WTC11 (cell line): ENCODE results near the gene MRTFA. TPM values are rescaled to one million over a fixed set of nuclear protein-coding genes. Genes with fewer than 3 reads are reported as not detected.

Source experiments
- ATAC-seq: fragments of 200-7000 bp; cut with Tn5 transposase; 2 replicates; pipeline ENCODE4 v1.10.0; 2021; ENCODE audit warnings: mild to moderate bottlenecking, moderate library complexity
- CTCF ChIA-PET: fragments of 300-600 bp; sonication (Branson Sonifier 250); formaldehyde crosslinking; loops from one replicate; lab custom pipeline; 2021; ENCODE audit warnings: antibody characterized with exemption; lab: Charles Lee
- POLR2A ChIA-PET: fragments of 350-600 bp; sonication (Branson Sonifier 250); formaldehyde crosslinking; loops from one replicate; lab custom pipeline; 2021; ENCODE audit warnings: antibody characterized with exemption; lab: Charles Lee
- DNase-seq: peaks from one replicate; pipeline ENCODE4 v3.0.0; 2021; ENCODE audit warnings: low spot score
- H3K27ac Mint-ChIP-seq: 2 replicates; pipeline ENCODE4 v1.8.0; 2021; ENCODE audit warnings: mixed read lengths
- H3K27me3 Mint-ChIP-seq: 2 replicates; pipeline ENCODE4 v1.8.0; 2021; ENCODE audit warnings: low read depth, mild to moderate bottlenecking, moderate library complexity, mixed read lengths
- H3K36me3 Mint-ChIP-seq: 2 replicates; pipeline ENCODE4 v1.8.0; 2021; ENCODE audit warnings: mixed read lengths
- H3K4me1 Mint-ChIP-seq: 2 replicates; pipeline ENCODE4 v1.8.0; 2022; ENCODE audit warnings: mixed read lengths
- H3K4me3 Mint-ChIP-seq: 2 replicates; pipeline ENCODE4 v1.8.0; 2021; ENCODE audit warnings: mild to moderate bottlenecking, moderate library complexity, mixed read lengths
- H3K9me3 Mint-ChIP-seq: 2 replicates; pipeline ENCODE4 v1.8.0; 2021; ENCODE audit warnings: mixed read lengths
- AFF4 ChIP-seq: sonication (generic); formaldehyde crosslinking; IDR thresholded peaks from 2 replicates; pipeline ENCODE4 v1.8.1; 2023; ENCODE audit warnings: mild to moderate bottlenecking, missing genetic modification reagents, borderline replicate concordance
- CDX4 ChIP-seq: fragments of 250-450 bp; sonication (Bioruptor Pico); IDR thresholded peaks from 2 replicates; pipeline ENCODE4 v1.9.0; 2021; ENCODE audit warnings: moderate library complexity, mild to moderate bottlenecking, inconsistent platforms, borderline replicate concordance
- E2F1 ChIP-seq: sonication (generic); formaldehyde crosslinking; IDR thresholded peaks from 2 replicates; pipeline ENCODE4 v1.8.0; 2022; ENCODE audit warnings: mild to moderate bottlenecking, missing genetic modification reagents
- ESRRA ChIP-seq: sonication (generic); formaldehyde crosslinking; IDR thresholded peaks from 2 replicates; pipeline ENCODE4 v1.8.1; 2022; ENCODE audit warnings: mild to moderate bottlenecking, missing genetic modification reagents, borderline replicate concordance
- ETV6 ChIP-seq: sonication (generic); formaldehyde crosslinking; IDR thresholded peaks from 2 replicates; pipeline ENCODE4 v1.8.1; 2022; ENCODE audit warnings: mild to moderate bottlenecking, missing genetic modification reagents
- FOXP4 ChIP-seq: sonication (generic); formaldehyde crosslinking; IDR thresholded peaks from 2 replicates; pipeline ENCODE4 v1.8.0; 2022; ENCODE audit warnings: mild to moderate bottlenecking, missing genetic modification reagents
- GRHL2 ChIP-seq: fragments of 250-450 bp; sonication (Bioruptor Pico); IDR thresholded peaks from 2 replicates; pipeline ENCODE4 v1.8.0; 2022; ENCODE audit warnings: mild to moderate bottlenecking, moderate library complexity; ENCODE audit not compliant: insufficient replicate concordance, severe bottlenecking
- GTF2I ChIP-seq: fragments of 250-450 bp; sonication (Bioruptor Pico); conservative IDR thresholded peaks from 2 replicates; pipeline ENCODE4 v1.4.0; 2021; ENCODE audit warnings: mild to moderate bottlenecking
- IRF1 ChIP-seq: sonication (generic); formaldehyde crosslinking; IDR thresholded peaks from 2 replicates; pipeline ENCODE4 v1.8.0; 2023; ENCODE audit warnings: missing genetic modification reagents
- NFYB ChIP-seq: sonication (generic); formaldehyde crosslinking; conservative IDR thresholded peaks from 2 replicates; pipeline ENCODE4 v1.8.0; 2022; ENCODE audit warnings: low read depth, missing genetic modification reagents
- TEAD1 ChIP-seq: sonication (generic); formaldehyde crosslinking; IDR thresholded peaks from 2 replicates; pipeline ENCODE4 v1.8.0; 2022; ENCODE audit warnings: mild to moderate bottlenecking, missing genetic modification reagents
- ZNF121 ChIP-seq: sonication (generic); formaldehyde crosslinking; IDR thresholded peaks from 2 replicates; pipeline ENCODE4 v1.8.0; 2023; ENCODE audit warnings: missing genetic modification reagents
- ZNF219 ChIP-seq: sonication (generic); formaldehyde crosslinking; IDR thresholded peaks from 2 replicates; pipeline ENCODE4 v1.8.0; 2023; ENCODE audit warnings: missing genetic modification reagents, mild to moderate bottlenecking, borderline replicate concordance
- total RNA-seq: library from RNA; stranded (reverse); gene quantifications from 3 replicates; pipeline ENCODE4 v1.2.3, GENCODE V29; 2021

Gene MRTFA
- total RNA-seq, 1 experiment from 2014 or later: 48.4 TPM

- no peak for TF ChIP-seq CDX4 (CRISPR knock-in tag)
- no peak for TF ChIP-seq ETV6 (CRISPR knock-in tag)
- no peak for TF ChIP-seq ZNF219 (CRISPR knock-in tag)
- no peak for TF ChIP-seq ESRRA
- TF ChIP-seq TEAD1 (CRISPR knock-in tag): no peak
- TF ChIP-seq ZNF121 (CRISPR knock-in tag): no peak
- TF ChIP-seq GTF2I (CRISPR knock-in tag): no peak
- no peak for TF ChIP-seq NFYB
Observed at GRCh38 chr22:40582063-40582462, 54.5 kb downstream of the MRTFA start (continued).

DNA sequence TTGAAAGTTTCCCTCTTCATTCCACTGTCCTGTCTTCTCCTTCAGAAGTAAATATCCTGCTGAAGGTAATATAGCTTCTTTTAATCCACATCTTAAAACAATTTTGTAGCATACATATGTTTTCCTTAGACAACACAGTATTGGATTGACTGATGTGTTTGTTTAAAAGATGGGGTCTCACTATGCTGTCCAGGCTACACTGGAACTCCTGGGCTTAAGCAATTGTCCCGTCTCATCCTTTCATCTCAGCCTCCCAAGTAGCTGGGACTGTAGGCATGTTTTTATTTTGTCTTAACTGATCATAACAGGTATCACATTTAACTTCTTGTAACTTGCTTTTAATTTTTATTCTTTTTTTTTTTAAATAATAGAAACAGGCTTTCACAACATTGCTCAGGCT is 55.9 kb downstream of the MRTFA start:
- CTCF ChIA-PET: no interaction called here

GRCh38 chr22:40578171-40578570 is 58.3 kb downstream of the MRTFA start:
- H3K4me1 Mint-ChIP-seq: no peaks in the 10 kb centered on the region
- DNase-seq (no peak), ATAC-seq (no peak)
- TF ChIP-seq TEAD1 (CRISPR knock-in tag) (no peak), FOXP4 (CRISPR knock-in tag) (no peak), E2F1 (CRISPR knock-in tag) (no peak), GRHL2 (CRISPR knock-in tag) (no peak), AFF4 (CRISPR knock-in tag) (no peak)
- ChIA-PET CTCF (no interaction called here), POLR2A (interaction anchor here (0.7 kb wide), 1 partner anchor 448 kb away, joined by 4 read pairs; no protein-coding TSS in a partner anchor)
- no peaks in the 10 kb centered on the region for H3K27me3 Mint-ChIP-seq
- peak overlapping the region; percentile 32; the same call in 1 of the 2 replicates for H3K27ac Mint-ChIP-seq
- no peak overlapping the region for H3K4me3 Mint-ChIP-seq
- H3K9me3 Mint-ChIP-seq: peaks cover 12% of the 10 kb centered on the region
- peaks cover 13% of the 10 kb centered on the region for H3K36me3 Mint-ChIP-seq

More for the DNA sequence above, 55.9 kb downstream of the MRTFA start:
- H3K27me3 Mint-ChIP-seq: no peaks in the 10 kb centered on the region
- TF ChIP-seq ZNF121 (CRISPR knock-in tag): 0 out of 2 replicates have a peak, but pooled peaks have one; percentile 17
- no peak for TF ChIP-seq IRF1 (CRISPR knock-in tag)
- TF ChIP-seq, all 79 proteins: peak for 1
- POLR2A ChIA-PET: no interaction called here
- Mint-ChIP-seq H3K27ac (no peak overlapping the region), H3K4me3 (no peak overlapping the region), H3K36me3 (peaks cover 24% of the 10 kb centered on the region), H3K9me3 (peaks cover 24% of the 10 kb centered on the region), H3K4me1 (no peaks in the 10 kb centered on the region)
- DNase-seq (no peak), ATAC-seq (no peak)
